ENCODE measurements around the gene SPATS2L.

The SPATS2L gene

GRCh38 chr2:200405599-200406298, 99.3 kb downstream of the SPATS2L start:
- Histone ChIP-seq H3K36me3 (peaks cover 6% of the 10 kb centered on the region), H3K4me3 (ENCODE audit: low read depth, low read length) (no peak overlapping the region), H3K27me3 (no peaks in the 10 kb centered on the region), H3K4me1 (peaks cover 11% of the 10 kb centered on the region), H3K9me3 (no peaks in the 10 kb centered on the region)
- TF ChIP-seq CTCF (IDR thresholded peaks at IDR 0.05; ENCODE audit: low read depth, low read length), result no peak
- DNase-seq, result no peak

GRCh38 chr2:200406379-200406778, 99.9 kb downstream of the SPATS2L start:
- H3K4me3 ChIP-seq (ENCODE audit: low read depth, low read length), result no peak overlapping the region
- no peak for TF ChIP-seq CTCF (IDR thresholded peaks at IDR 0.05; ENCODE audit: low read depth, low read length)
- peaks cover 15% of the 10 kb centered on the region for H3K4me1 ChIP-seq
- H3K36me3 ChIP-seq, result peaks cover 6% of the 10 kb centered on the region
- H3K27me3 ChIP-seq, result no peaks in the 10 kb centered on the region
- DNase-seq, result no peak
- no peaks in the 10 kb centered on the region for H3K9me3 ChIP-seq

GRCh38 chr2:200408428-200409316, 102.2 kb downstream of the SPATS2L start:
- no peak for TF ChIP-seq CTCF (IDR thresholded peaks at IDR 0.05; ENCODE audit: low read depth, low read length)
- no peak for DNase-seq
- Histone ChIP-seq H3K4me1 (peaks cover 31% of the 10 kb centered on the region), H3K27me3 (no peaks in the 10 kb centered on the region), H3K4me3 (ENCODE audit: low read depth, low read length) (no peak overlapping the region), H3K36me3 (peaks cover 10% of the 10 kb centered on the region), H3K9me3 (no peaks in the 10 kb centered on the region)

GRCh38 chr2:200411831-200412230, 105.3 kb downstream of the SPATS2L start:
- H3K27me3 ChIP-seq, result no peaks in the 10 kb centered on the region
- H3K4me3 ChIP-seq (ENCODE audit: low read depth, low read length), result no peak overlapping the region
- H3K4me1 ChIP-seq, result peaks cover 42% of the 10 kb centered on the region
- peaks cover 11% of the 10 kb centered on the region for H3K36me3 ChIP-seq
- no peaks in the 10 kb centered on the region for H3K9me3 ChIP-seq
- no peak for TF ChIP-seq CTCF (IDR thresholded peaks at IDR 0.05; ENCODE audit: low read depth, low read length)
- no peak for DNase-seq

GRCh38 chr2:200414367-200414766, 107.9 kb downstream of the SPATS2L start:
- Histone ChIP-seq H3K9me3 (no peaks in the 10 kb centered on the region), H3K36me3 (peaks cover 27% of the 10 kb centered on the region), H3K4me3 (ENCODE audit: low read depth, low read length) (no peak overlapping the region), H3K4me1 (peaks cover 50% of the 10 kb centered on the region), H3K27me3 (no peaks in the 10 kb centered on the region)
- DNase-seq, result no peak
- no peak for TF ChIP-seq CTCF (IDR thresholded peaks at IDR 0.05; ENCODE audit: low read depth, low read length)

GRCh38 chr2:200415455-200415854, 109.0 kb downstream of the SPATS2L start:
- Histone ChIP-seq H3K4me3 (ENCODE audit: low read depth, low read length) (no peak overlapping the region), H3K36me3 (peaks cover 36% of the 10 kb centered on the region), H3K4me1 (peaks cover 50% of the 10 kb centered on the region), H3K9me3 (no peaks in the 10 kb centered on the region), H3K27me3 (no peaks in the 10 kb centered on the region)
- peak; percentile 32 for DNase-seq
- no peak for TF ChIP-seq CTCF (IDR thresholded peaks at IDR 0.05; ENCODE audit: low read depth, low read length)

All from BE2C (cell line).